Peyer's patch (tissue), 4 donors: ENCODE data around the gene SEC11A. TPM values are rescaled to one million over a fixed set of nuclear protein-coding genes. Genes with fewer than 3 reads are reported as not detected.
"Not testable (repeated sequence)": the region's sequence is repeated elsewhere in the genome, so short reads cannot be mapped to it uniquely, and the experiment has no call there.

ENCODE experiments used
- DNase-seq, 3 donors: peaks; one replicate each; pipeline ENCODE4 v3.0.0-alpha.2; 2017 to 2019
- H3K27ac ChIP-seq, 4 donors: fragments of 200-600 bp; sonication (generic); one replicate each; pipeline ENCODE4 v1.5.1; 2016 to 2019
- H3K27me3 ChIP-seq, 2 donors: fragments of 200-600 bp; sonication (generic); one replicate each; pipeline ENCODE4 v1.5.1; 2019
- H3K36me3 ChIP-seq, 3 donors: fragments of 200-600 bp; sonication (generic); one replicate each; pipeline ENCODE4 v1.5.1; 2016 to 2019
- H3K4me1 ChIP-seq, 4 donors: fragments of 200-600 bp; sonication (generic); one replicate each; pipeline ENCODE4 v1.5.1; 2016 to 2019
- H3K4me3 ChIP-seq, 4 donors: fragments of 200-600 bp; sonication (generic); 1 replicate in 3 of 4; 2 replicates in 1 of 4; pipeline ENCODE4 v1.5.1; 2016 to 2019; ENCODE audit warnings: mild to moderate bottlenecking in 1 of 4
- H3K9me3 ChIP-seq, 4 donors: fragments of 200-600 bp; sonication (generic); one replicate each; pipeline ENCODE4 v1.5.1; 2016 to 2019; ENCODE audit warnings: mild to moderate bottlenecking in 1 of 4
- POLR2A ChIP-seq, 2 donors: fragments of 450-650 bp; IDR thresholded peaks; one replicate each; pipeline ENCODE4 v1.5.1; 2017; ENCODE audit warnings: antibody characterized with exemption in 2 of 2, mild to moderate bottlenecking in 2 of 2, moderate library complexity in 2 of 2
- total RNA-seq, 4 donors: library from RNA; depleted of rRNA; stranded (reverse); fragments of >200 nt; gene quantifications; one replicate each; pipeline ENCODE4 v1.1.0, GENCODE V29; 2016
- TF ChIP-seq, protein P1 (sequence below), 6 experiments: fragments of 450-650 bp in 4 of 6; fragments of 200-600 bp in 2 of 6; sonication (generic) in 1 of 6; IDR thresholded peaks; one replicate each; pipeline ENCODE4 v1.5.1; 2017 to 2019; ENCODE audit warnings: antibody characterized with exemption in 6 of 6, mild to moderate bottlenecking in 3 of 6, moderate library complexity in 1 of 6

SEC11A gene
- total RNA-seq, 4 donors from 2014 or later, result 35.9 to 75.1 (median 61.7) TPM

DNA sequence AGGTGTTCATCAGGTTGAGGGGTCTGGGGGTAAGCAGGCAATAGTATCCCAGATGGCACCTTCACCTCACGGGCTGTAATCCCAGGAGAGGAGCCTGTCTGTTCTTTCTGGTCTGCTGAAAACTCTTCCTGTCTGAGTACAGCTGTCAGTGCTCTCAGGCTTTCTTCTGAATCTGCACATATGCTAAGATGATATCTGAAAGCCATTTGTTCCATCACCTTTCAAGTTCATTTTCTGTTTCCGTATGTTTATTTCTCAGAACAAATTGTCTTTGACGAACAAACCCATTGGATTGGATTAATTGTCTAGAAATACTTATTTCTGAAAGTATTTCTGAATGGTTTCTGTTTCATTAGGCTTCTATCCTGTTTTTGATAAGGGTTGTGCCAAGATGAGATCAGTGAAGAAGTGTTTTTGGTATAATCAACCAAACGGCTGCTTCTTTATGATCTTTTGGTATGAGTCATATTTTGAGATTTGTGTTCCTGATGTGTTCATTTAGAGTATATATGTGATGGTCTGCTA lies 45.7 kb upstream of the SEC11A start:
- TF ChIP-seq POLR2A (IDR thresholded peaks at IDR 0.05), result no peak
- TF ChIP-seq, protein P1, sequence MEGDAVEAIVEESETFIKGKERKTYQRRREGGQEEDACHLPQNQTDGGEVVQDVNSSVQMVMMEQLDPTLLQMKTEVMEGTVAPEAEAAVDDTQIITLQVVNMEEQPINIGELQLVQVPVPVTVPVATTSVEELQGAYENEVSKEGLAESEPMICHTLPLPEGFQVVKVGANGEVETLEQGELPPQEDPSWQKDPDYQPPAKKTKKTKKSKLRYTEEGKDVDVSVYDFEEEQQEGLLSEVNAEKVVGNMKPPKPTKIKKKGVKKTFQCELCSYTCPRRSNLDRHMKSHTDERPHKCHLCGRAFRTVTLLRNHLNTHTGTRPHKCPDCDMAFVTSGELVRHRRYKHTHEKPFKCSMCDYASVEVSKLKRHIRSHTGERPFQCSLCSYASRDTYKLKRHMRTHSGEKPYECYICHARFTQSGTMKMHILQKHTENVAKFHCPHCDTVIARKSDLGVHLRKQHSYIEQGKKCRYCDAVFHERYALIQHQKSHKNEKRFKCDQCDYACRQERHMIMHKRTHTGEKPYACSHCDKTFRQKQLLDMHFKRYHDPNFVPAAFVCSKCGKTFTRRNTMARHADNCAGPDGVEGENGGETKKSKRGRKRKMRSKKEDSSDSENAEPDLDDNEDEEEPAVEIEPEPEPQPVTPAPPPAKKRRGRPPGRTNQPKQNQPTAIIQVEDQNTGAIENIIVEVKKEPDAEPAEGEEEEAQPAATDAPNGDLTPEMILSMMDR (IDR thresholded peaks at IDR 0.05), result no peak
- Histone ChIP-seq H3K9me3 (no peaks in the 10 kb centered on the region), H3K27me3 (no peaks in the 10 kb centered on the region), H3K4me3 (no peak overlapping the region), H3K4me1 (peaks cover 4 to 61% (median 16%) of the 10 kb centered on the region in 4 donors), H3K36me3 (peaks cover 0 to 12% (median 0%) of the 10 kb centered on the region in 3 donors), H3K27ac (peak overlapping the region in 1 of 4 donors; percentile 20)
- no peak for DNase-seq

DNA sequence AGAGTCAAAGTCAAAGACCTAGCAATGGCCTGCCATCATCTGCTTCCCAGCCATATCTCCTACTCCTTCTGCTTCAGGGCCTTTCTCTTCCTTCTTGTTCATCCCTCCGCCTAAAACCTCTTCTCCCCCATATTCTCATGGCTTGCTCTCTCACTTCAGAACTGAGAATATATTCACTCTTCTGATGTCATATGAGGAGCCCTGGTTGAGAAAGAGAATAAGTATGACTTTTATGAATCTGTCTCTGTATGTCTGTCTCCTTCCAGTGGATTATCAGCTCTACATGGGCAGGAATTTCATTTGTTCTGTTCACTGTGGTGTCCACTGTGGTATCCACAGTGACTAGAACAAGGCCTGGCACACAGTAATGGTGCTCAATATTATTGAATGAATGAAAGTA lies 44.3 kb upstream of the SEC11A start:
- H3K9me3 ChIP-seq, result no peaks in the 10 kb centered on the region
- no peak for DNase-seq
- H3K4me3 ChIP-seq, result no peak overlapping the region
- no peaks in the 10 kb centered on the region for H3K36me3 ChIP-seq
- H3K27ac ChIP-seq, result no peak overlapping the region
- H3K27me3 ChIP-seq, result no peaks in the 10 kb centered on the region
- peaks cover 4 to 71% (median 18%) of the 10 kb centered on the region in 4 donors for H3K4me1 ChIP-seq
- TF ChIP-seq, protein P1 (IDR thresholded peaks at IDR 0.05), result no peak
- no peak for TF ChIP-seq POLR2A (IDR thresholded peaks at IDR 0.05)

DNA sequence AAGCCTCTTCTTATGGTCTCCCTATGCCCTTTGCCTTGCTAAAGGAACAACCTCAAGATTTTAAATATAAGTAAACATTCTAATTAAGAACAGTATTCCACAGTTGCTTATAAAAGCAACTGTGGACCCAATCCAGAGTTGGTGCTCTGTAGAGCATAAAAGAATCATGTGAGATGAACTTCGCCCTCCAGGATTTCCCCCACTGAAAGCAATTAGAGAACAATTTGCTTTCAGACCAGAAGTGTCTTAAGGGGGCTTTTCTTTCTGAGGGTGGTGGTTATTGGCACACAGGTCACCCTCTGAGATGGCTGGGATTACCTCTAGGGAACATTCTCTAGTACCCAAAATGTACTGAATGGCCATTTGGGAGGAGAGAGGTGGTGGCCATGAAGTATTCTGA lies 43.1 kb upstream of the SEC11A start:
- TF ChIP-seq POLR2A (IDR thresholded peaks at IDR 0.05), result no peak
- TF ChIP-seq, protein P1 (IDR thresholded peaks at IDR 0.05), result no peak
- peaks cover 4 to 73% (median 18%) of the 10 kb centered on the region in 4 donors for H3K4me1 ChIP-seq
- H3K36me3 ChIP-seq, result no peaks in the 10 kb centered on the region
- DNase-seq, result no peak
- no peak overlapping the region for H3K27ac ChIP-seq
- H3K4me3 ChIP-seq, result no peak overlapping the region
- no peaks in the 10 kb centered on the region for H3K27me3 ChIP-seq
- no peaks in the 10 kb centered on the region for H3K9me3 ChIP-seq

DNA sequence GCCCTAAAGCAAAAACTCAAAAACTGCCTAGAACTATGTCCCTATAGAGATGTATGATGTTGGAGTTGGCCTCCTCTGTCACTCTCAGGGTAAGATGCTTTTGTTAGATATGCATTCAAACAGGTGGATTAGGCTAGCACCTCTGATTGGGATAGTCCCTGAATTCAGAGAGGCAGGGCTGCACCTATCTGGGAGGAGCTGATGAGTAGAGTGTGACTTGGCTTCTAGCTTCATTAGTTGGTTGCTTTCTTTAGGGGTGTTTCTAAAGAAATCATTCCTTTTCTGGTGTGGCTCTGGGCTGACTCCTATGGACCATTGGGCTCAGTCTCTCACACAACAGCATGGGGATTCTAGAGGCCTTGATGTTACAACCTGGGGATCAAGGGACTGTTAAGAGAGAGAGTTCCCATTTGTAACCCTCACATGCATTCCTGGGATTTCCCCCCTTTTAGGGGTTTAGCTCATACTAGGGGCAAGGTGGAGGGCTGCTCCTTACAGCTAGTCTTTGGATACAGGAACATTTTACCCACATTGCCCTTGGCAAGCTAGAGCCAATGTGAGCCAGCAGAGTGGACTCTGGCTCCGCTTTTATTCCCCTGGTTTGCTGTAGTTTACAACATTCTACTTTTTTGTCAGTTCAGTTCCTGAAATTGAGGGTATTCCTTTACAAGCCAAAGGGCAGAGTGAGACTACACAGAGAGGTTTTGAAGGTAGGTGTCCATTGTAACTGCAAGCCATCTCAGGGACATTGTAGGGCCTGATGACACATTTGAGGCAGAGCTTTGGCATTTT lies 40.0 kb upstream of the SEC11A start:
- peaks cover 0 to 74% (median 15%) of the 10 kb centered on the region in 4 donors for H3K4me1 ChIP-seq
- H3K27me3 ChIP-seq, result no peaks in the 10 kb centered on the region

DNA sequence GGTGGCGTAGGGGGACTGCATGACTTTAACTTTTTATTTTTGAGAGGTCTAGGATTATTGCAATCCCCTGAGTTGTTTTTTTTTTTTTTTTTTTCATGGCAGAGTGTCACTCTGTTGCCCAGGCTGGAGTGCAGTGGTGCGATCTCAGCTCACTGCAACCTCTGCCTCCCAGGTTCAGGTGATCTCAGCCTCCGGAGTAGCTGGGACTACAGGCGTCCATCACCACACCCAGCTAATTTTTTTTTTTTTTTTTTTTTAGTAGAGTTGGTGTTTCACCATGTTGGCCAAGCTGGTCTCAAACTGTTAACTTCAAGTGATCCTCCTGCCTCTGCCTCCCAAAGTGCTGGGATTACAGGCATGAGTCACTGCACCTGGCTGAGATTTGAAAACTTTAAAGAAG lies 39.0 kb upstream of the SEC11A start:
- peaks cover 0 to 76% (median 16%) of the 10 kb centered on the region in 4 donors for H3K4me1 ChIP-seq
- H3K36me3 ChIP-seq, DNase-seq, H3K27ac ChIP-seq, H3K9me3 ChIP-seq, H3K4me3 ChIP-seq, H3K27me3 ChIP-seq: not testable (repeated sequence)

More for the DNA sequence above, 40.0 kb upstream of the SEC11A start:
- H3K9me3 ChIP-seq, result no peaks in the 10 kb centered on the region
- DNase-seq, result no peak
- H3K36me3 ChIP-seq, result no peaks in the 10 kb centered on the region
- H3K4me3 ChIP-seq, result no peak overlapping the region
- no peak overlapping the region for H3K27ac ChIP-seq
- no peak for TF ChIP-seq POLR2A (IDR thresholded peaks at IDR 0.05)
- TF ChIP-seq, protein P1 (IDR thresholded peaks at IDR 0.05), result no peak

DNA sequence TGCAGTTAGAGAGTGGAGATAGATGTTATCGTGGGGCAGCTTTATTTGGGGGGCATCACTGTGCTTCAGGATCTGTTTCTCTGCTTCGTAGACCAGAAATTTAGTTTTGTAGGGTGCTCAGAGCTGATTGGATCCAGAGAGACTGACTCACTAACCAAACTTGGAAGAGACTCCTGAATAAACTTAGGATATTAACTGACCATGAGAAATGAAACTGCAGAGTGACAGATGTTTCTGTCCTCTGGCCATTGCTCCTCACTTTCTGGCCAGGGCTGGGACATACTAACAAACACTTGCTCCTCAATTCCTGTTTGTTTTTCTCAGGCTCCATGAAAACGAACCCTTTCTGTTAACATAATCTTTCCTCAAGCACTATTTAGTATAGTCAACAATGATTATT lies 36.8 kb upstream of the SEC11A start:
- H3K9me3 ChIP-seq, result no peaks in the 10 kb centered on the region
- peaks cover 0 to 60% (median 17%) of the 10 kb centered on the region in 4 donors for H3K4me1 ChIP-seq
- no peak overlapping the region for H3K27ac ChIP-seq
- H3K36me3 ChIP-seq, result no peaks in the 10 kb centered on the region
- H3K4me3 ChIP-seq, result no peak overlapping the region
- TF ChIP-seq, protein P1 (IDR thresholded peaks at IDR 0.05), result no peak
- TF ChIP-seq POLR2A (IDR thresholded peaks at IDR 0.05), result no peak
- no peaks in the 10 kb centered on the region for H3K27me3 ChIP-seq
- no peak for DNase-seq
